Measurements from ENCODE around the gene MAJIN.
"Not testable (repeated sequence)": the region's sequence is repeated elsewhere in the genome, so short reads cannot be mapped to it uniquely, and the experiment has no call there.

The MAJIN gene

DNA sequence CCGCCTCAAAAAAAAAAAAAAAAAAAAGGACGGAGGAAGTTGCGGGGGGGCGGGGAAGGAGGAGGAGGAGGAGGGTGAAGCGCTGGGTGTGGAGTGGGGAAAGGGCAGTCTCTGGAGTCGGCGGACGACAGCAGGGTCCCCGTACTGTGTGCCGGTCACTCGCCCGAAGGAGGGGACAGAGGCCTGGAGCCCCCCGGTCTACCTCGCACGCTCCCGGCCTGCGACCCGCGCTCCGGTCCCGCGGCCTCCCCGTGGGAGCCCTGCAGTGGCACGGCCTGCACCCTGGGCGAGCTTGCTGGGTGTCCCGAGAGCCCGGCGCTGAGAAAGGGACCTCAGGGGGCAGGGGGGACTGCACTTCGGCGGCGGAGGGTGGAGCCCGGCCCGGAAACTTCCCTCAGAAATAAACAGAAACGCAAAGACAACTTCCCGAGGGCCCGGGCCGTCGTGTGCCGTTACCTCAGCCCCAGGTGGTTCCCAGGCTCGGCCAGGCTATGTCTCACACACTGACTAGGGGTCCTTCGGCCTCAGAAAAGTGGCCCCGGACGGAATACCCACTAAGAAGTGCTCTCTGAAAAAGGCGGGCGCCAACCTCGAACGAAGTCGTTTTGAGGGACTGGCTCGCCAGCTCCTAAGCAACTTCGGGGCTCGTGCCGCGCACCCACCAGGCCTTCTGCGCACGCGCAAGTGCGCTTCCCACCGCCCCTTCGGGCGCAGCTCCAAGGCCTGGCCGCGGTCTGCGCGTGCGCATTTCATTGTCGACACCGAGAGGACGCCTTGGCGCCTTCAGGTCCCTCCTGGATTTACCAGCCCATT is at the start of gene MAJIN:
MAJIN (minus strand) TSS at position 688 of the 813 bp plus-strand sequence. CDS start 12,703 bp downstream, outside the sequence.
- peak; percentile 71 for DNase-seq (ENCODE audit: low read depth)

- no peak for DNase-seq (ENCODE audit: low read depth)
Observed at GRCh38 chr11:65021509-65021908, 49.6 kb upstream of the MAJIN start.

- DNase-seq (ENCODE audit: low read depth): no peak
Observed at GRCh38 chr11:65021003-65021402, 49.1 kb upstream of the MAJIN start.

DNA sequence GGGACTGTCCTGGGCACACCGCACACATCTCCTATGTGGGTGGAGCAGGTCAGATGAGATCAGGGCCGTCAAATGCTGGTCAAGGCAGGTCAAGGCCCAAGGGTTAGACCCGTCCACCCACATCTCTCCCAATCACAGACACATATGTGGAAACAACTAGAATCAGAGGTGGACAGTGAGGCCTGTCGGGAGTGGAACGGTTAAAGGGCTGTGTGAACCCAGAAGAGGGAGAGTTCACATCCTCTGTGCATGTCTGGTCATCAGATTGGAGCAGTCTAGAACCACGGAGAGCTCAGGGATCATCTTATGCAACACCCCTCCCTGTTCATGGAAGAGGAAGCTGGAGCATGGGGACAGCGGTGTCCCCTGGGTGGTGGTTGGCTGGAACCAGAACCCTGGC is 47.9 kb upstream of the MAJIN start:
- DNase-seq (ENCODE audit: low read depth): no peak

- DNase-seq (ENCODE audit: low read depth): no peak
Observed at GRCh38 chr11:65017937-65018336, 46.0 kb upstream of the MAJIN start.

DNA sequence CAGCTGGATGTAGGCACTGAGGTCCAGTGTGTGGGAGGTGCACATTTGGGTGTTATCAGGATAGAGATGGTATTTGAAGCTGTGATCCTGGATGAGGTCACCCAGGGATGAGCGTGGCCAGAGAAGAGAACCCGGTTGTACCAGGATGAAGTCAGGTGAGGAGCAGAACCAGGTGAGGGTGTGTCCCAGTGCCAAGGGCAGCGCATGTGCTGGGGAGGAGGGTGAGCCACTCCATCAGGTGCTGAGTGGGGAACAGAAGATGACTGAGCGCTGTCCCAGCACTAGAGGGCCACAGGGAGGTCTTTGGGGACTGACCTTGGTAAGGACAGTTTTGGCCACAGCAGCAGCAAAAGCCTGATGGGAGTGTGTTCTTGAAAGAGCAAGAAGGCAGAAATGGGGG is 44.8 kb upstream of the MAJIN start:
- no peak for DNase-seq (ENCODE audit: low read depth)

DNA sequence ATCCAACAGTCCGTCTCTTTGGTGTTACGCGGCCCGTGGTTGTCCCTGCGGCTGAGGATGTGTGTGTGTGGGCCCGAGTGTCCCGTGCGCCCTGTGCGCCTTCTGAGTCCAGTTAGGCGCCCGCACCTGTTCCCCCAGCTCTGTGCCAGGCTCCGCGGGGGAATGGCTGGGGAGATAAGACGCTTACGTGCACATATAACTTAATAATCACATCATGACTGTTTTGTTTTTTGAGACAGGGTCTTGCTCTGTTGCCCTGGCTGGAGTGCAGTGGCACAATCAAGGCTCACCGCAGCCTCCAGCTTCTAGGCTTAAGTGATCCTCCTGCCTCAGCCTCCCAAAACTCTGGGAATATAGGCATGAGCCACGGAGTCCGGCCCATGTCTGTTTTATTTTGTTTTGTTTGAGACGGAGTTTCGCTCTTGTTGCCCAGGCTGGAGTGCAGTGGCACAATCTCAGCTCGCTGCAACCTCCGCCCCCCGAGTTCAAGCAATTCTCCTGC is 42.9 kb upstream of the MAJIN start:
- DNase-seq (ENCODE audit: low read depth): no peak

DNA sequence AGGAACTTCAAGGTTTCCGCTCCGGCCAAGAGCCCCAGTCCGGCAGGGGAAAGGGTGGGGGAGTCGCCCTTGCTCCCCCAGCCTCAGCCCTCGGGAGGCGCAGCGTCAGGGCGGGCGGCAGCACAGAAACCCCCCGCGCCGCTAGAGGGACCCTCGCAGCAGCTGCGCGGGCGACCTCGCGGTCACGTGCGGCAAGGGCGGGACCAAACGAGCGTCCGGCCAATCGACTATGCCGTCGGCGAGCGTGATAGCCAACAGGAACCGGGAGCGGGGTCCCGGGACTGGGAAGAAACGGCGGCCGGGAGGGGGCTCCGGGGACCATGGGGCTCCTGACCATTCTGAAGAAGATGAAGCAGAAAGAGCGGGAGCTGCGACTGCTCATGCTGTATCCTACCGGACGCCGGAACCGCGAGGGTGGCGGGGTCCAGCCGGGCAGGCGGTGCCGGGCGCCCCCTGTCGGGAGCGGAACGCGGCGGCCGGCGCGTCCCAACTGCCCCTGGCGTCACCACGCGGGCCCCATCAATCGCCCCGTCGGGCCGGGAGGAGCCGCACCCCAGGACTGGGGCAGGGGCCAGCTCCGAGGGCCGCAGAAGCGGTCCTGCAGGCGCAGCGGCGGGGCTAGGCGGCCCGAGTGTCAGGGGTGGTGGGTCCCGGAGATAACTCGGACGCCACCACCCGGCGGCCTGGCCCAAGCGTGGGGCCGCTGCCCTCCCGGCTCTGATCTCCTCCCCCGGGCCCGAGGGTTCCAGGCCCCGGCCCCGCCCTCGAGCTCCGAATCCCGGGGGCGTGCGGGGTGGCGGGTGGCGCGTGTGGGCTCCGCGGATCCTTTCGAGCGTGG is 42.2 kb upstream of the MAJIN start, which contains the start of gene ARL2:
ARL2 (plus strand) TSS at position 273 of the 838 bp plus-strand sequence; CDS start at position 321, 48 bp downstream.
- DNase-seq (ENCODE audit: low read depth): peak; percentile 77

DNA sequence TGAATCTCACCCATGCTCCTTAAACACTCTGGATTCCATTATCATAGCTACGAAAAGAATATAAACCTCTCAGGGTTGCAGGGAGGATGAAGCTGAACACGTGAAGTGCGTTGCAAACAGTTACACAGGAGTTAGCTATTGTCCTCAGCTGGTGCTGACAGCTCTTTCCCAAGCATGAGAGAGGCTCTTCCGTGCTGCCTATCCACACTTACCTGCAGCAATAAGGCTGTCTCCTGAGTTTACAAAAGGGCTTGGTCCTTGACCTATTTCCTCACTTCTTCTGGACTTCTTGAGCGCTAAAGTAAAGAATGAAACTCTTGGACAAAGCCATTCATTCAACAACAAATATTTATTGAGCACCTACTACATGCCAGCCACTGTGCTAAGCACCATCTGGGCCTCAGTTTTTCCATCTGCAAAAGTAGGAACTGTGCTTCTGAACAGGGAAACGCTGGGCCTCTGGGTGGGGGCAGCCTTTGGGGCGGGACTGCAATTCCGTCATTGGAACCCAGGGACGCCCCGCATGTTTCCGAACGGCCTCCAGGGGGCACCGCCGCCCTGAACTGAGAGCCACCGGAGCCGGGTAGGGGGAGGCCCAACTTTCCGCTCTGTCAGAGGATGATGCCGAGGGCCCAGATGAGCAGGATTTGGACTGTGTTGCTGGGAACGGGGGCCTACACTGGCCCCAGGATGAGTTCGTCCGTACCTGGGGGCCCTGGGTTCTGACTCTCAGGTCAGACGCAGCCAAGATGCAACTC is 41.4 kb upstream of the MAJIN start:
- peak; percentile 78 for DNase-seq (ENCODE audit: low read depth)

GRCh38 chr11:65008873-65009272 is 37.0 kb upstream of the MAJIN start:
- DNase-seq (ENCODE audit: low read depth): no peak

GRCh38 chr11:65008016-65008415 is 36.1 kb upstream of the MAJIN start:
- no peak for DNase-seq (ENCODE audit: low read depth)

DNA sequence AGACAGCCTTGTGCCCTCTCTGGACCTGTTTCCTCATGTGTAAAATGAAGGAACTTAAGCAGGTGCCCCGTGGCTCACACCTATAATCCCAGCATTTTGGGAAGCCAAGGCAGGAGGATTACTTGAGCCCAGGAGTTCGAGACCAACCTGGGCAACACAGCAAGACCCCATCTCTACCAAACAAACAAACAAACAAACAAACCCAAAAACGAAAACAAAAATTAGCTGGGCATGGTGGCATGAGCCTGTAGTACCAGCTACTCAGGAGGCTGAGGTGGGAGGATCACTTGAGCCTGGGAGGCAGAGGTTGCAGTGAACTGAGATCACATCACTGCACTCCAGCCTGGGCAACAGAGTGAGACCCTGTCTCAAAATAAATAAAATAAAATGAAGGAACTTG is 32.1 kb upstream of the MAJIN start:
- not testable (repeated sequence) for DNase-seq (ENCODE audit: low read depth)

GRCh38 chr11:65003282-65003681 is 31.4 kb upstream of the MAJIN start:
- DNase-seq (ENCODE audit: low read depth): no peak

- no peak for DNase-seq (ENCODE audit: low read depth)
Observed at GRCh38 chr11:65002706-65003105, 30.8 kb upstream of the MAJIN start.

DNA sequence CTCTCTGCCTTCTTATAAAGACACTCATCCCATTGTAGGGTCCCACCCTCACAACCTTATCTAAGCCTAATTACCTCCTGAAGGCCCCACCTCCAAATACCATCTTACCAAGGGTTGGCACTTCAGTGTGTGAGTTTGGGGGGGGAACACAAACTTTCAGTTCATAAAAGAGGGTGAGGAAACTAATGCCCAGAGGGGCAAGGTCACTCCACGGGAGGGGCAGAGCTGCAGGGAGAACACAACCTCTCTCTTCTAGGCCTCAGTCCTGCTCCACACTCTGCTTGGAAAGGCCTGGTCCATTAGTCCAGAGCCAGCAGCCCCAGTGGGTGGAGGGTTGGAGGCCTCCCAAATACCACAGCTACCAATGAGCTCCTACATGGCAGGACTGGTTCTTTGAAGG is 27.6 kb upstream of the MAJIN start:
- no peak for DNase-seq (ENCODE audit: low read depth)

GRCh38 chr11:64998690-64999431 is 27.0 kb upstream of the MAJIN start:
- no peak for DNase-seq (ENCODE audit: low read depth)

DNA sequence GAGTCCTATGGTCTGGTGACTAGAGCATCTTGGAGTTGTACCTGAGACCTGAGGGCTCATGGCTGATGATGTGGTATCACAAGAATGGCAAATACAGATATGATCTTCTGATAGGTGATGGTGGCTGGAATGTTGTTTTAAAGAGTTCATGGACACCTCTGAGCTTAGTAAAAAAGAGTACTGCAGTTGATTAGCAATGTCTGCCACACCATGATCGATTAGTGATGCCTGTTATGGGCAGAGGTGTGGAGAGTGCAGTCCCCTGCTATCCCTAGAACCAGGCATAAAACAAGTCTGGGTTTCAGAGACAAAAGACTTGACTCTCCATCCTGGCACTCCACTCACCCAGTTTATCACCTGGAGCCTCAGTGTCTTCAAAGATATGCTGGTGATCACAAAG is 26.2 kb upstream of the MAJIN start:
- no peak for DNase-seq (ENCODE audit: low read depth)

DNA sequence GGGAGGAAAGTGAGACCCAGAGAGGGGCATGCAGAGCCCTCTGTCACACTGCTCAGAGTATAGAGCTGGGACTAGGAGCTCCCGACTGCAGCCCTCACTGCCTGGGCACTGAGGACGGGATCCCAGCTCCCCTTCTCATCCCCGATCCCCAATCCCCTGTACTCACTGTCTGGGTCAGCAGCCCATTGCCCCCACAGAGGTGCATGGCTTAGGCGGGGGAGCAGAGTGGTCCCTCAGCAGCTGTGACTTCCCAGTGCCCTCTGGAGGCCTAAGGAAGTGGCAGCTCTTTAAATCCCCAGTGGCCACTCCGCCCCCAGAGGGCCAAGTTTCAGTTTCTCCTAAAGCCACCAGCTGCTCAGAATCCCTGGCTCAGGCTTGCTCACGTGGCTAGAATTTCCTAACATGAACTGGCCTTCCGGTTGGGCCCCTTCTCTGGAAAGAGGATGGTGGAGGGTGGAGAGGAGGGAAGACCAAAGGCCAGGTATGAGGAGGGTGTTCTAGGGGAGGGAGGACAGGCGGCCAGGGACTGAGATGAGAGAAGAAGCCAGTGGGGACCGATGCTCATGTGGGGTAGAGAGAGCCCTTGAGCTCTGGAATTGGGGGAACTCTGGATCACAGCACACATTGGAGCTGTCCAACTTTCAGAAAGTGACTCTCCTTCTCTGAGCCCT is 24.9 kb upstream of the MAJIN start, which contains the start of gene BATF2:
BATF2 (minus strand) TSS at position 262 of the 671 bp plus-strand sequence; CDS start at position 205, 57 bp downstream.
- DNase-seq (ENCODE audit: low read depth): no peak

- DNase-seq (ENCODE audit: low read depth): no peak
Observed at GRCh38 chr11:64996327-64996709, 24.4 kb upstream of the MAJIN start.

- DNase-seq (ENCODE audit: low read depth): no peak
Observed at GRCh38 chr11:64994318-64994717, 22.4 kb upstream of the MAJIN start.
